H9 (cell line): ENCODE results near the gene MAD1L1. TPM values are rescaled to one million over a fixed set of nuclear protein-coding genes. Genes with fewer than 3 reads are reported as not detected.

Experiments
- DNase-seq: peaks from one replicate; pipeline ENCODE4 v3.0.0-alpha.2; 2017
- H2AFZ ChIP-seq: one replicate; pipeline ENCODE4 v1.6.1; 2013; ENCODE audit warnings: mild to moderate bottlenecking, low read length, control low read depth, moderate library complexity
- H2AK5ac ChIP-seq: 2 replicates; pipeline ENCODE4 v1.6.1; 2013; ENCODE audit warnings: low read length, control low read depth, mixed read lengths; ENCODE audit not compliant: insufficient read length
- H2BK120ac ChIP-seq: one replicate; pipeline ENCODE4 v1.6.1; 2013; ENCODE audit warnings: low read depth, mild to moderate bottlenecking, low read length, control low read depth, inconsistent platforms; ENCODE audit not compliant: poor library complexity, severe bottlenecking
- H2BK12ac ChIP-seq: 2 replicates; pipeline ENCODE4 v1.6.1; 2013; ENCODE audit warnings: low read length, control low read depth, mixed read lengths, low read depth; ENCODE audit not compliant: insufficient read length
- H2BK15ac ChIP-seq: 2 replicates; pipeline ENCODE4 v1.6.1; 2013; ENCODE audit warnings: low read depth, low read length, control low read depth
- H2BK20ac ChIP-seq: one replicate; pipeline ENCODE4 v1.6.1; 2013; ENCODE audit warnings: low read depth, mild to moderate bottlenecking, low read length, control low read depth, inconsistent platforms; ENCODE audit not compliant: poor library complexity, severe bottlenecking
- H2BK5ac ChIP-seq: 2 replicates; pipeline ENCODE4 v1.6.1; 2013; ENCODE audit warnings: low read length, control low read depth, mixed read lengths; ENCODE audit not compliant: insufficient read length
- H3K14ac ChIP-seq: 2 replicates; pipeline ENCODE4 v1.6.1; 2013; ENCODE audit warnings: low read length, control low read depth; ENCODE audit not compliant: insufficient read depth
- H3K18ac ChIP-seq: 2 replicates; pipeline ENCODE4 v1.6.1; 2013; ENCODE audit warnings: low read depth, mild to moderate bottlenecking, mixed read lengths, low read length, control low read depth; ENCODE audit not compliant: insufficient read length
- H3K23ac ChIP-seq: 2 replicates; pipeline ENCODE4 v1.6.1; 2013; ENCODE audit warnings: low read length, control low read depth, mixed read lengths, low read depth; ENCODE audit not compliant: insufficient read length
- H3K23me2 ChIP-seq: 2 replicates; pipeline ENCODE4 v1.6.1; 2013; ENCODE audit warnings: low read depth, mild to moderate bottlenecking, mixed read lengths, low read length, control low read depth; ENCODE audit not compliant: insufficient read length, poor library complexity, severe bottlenecking
- H3K27ac ChIP-seq: 2 replicates; pipeline ENCODE4 v1.5.1; 2013; ENCODE audit warnings: low read length, control low read depth, mixed read lengths, low read depth; ENCODE audit not compliant: insufficient read length
- H3K27me3 ChIP-seq: 2 replicates; pipeline ENCODE4 v1.6.1; 2013; ENCODE audit warnings: low read length, control low read depth, inconsistent platforms; ENCODE audit not compliant: insufficient read depth
- H3K4ac ChIP-seq: 2 replicates; pipeline ENCODE4 v1.6.1; 2013; ENCODE audit warnings: low read depth, mild to moderate bottlenecking, control low read depth, inconsistent platforms, low read length, moderate library complexity
- H3K4me1 ChIP-seq: 2 replicates; pipeline ENCODE4 v1.6.1; 2013; ENCODE audit warnings: low read length, control low read depth, inconsistent platforms; ENCODE audit not compliant: insufficient read depth
- H3K4me2 ChIP-seq: 2 replicates; pipeline ENCODE4 v1.6.1; 2013; ENCODE audit warnings: low read length, control low read depth, mixed read lengths; ENCODE audit not compliant: insufficient read length, insufficient read depth
- H3K56ac ChIP-seq: 2 replicates; pipeline ENCODE4 v1.6.1; 2013; ENCODE audit warnings: low read depth, mild to moderate bottlenecking, mixed read lengths, low read length, control low read depth; ENCODE audit not compliant: insufficient read length
- H3K79me1 ChIP-seq: 2 replicates; pipeline ENCODE4 v1.6.1; 2013; ENCODE audit warnings: low read depth, mild to moderate bottlenecking, moderate library complexity, low read length, control low read depth, inconsistent platforms; ENCODE audit not compliant: insufficient read depth, poor library complexity, severe bottlenecking
- H3K79me2 ChIP-seq: 2 replicates; pipeline ENCODE4 v1.6.1; 2013; ENCODE audit warnings: low read length, control low read depth, inconsistent platforms; ENCODE audit not compliant: insufficient read depth
- H3K9ac ChIP-seq: 2 replicates; pipeline ENCODE4 v1.6.1; 2013; ENCODE audit warnings: low read length, control low read depth, mixed read lengths; ENCODE audit not compliant: insufficient read length; ENCODE audit errors: extremely low read depth
- H3K9me3 ChIP-seq: one replicate; pipeline ENCODE4 v1.6.1; 2013; ENCODE audit warnings: low read depth, low read length, inconsistent platforms; ENCODE audit not compliant: control insufficient read depth
- H3T11ph ChIP-seq: one replicate; pipeline ENCODE4 v1.6.1; 2013; ENCODE audit warnings: mild to moderate bottlenecking, low read length, control low read depth, inconsistent platforms
- H4K20me1 ChIP-seq: one replicate; pipeline ENCODE4 v1.6.1; 2013; ENCODE audit not compliant: control insufficient read depth, insufficient read length, insufficient read depth
- H4K5ac ChIP-seq: 2 replicates; pipeline ENCODE4 v1.6.1; 2013; ENCODE audit warnings: low read depth, mild to moderate bottlenecking, mixed read lengths, low read length, control low read depth; ENCODE audit not compliant: insufficient read length
- H4K8ac ChIP-seq: replicated peaks from 2 replicates; pipeline ENCODE4 v1.6.1; 2013; ENCODE audit warnings: low read length, control low read depth, mixed read lengths, low read depth; ENCODE audit not compliant: insufficient read length
- H4K91ac ChIP-seq: 2 replicates; pipeline ENCODE4 v1.6.1; 2013; ENCODE audit warnings: low read depth, mild to moderate bottlenecking, moderate library complexity, mixed read lengths, low read length, control low read depth; ENCODE audit not compliant: insufficient read length
- H3K27ac Mint-ChIP-seq, 3 experiments: 2 replicates in 2 of 3; 3 replicates in 1 of 3; pipeline ENCODE4 v1.8.0; 2020 to 2021; ENCODE audit warnings: mixed read lengths in 3 of 3, mild to moderate bottlenecking in 1 of 3, moderate library complexity in 1 of 3
- H3K27me3 Mint-ChIP-seq: 2 replicates; pipeline ENCODE4 v1.8.0; 2021; ENCODE audit warnings: low read depth, mild to moderate bottlenecking, moderate library complexity, mixed read lengths
- H3K36me3 Mint-ChIP-seq, 3 experiments: 2 replicates in 2 of 3; 3 replicates in 1 of 3; pipeline ENCODE4 v1.8.0; 2020 to 2021; ENCODE audit warnings: low read depth in 3 of 3, mixed read lengths in 3 of 3; ENCODE audit not compliant: insufficient read depth in 1 of 3
- H3K4me1 Mint-ChIP-seq, 2 experiments: 2 replicates each; pipeline ENCODE4 v1.8.0; 2020; ENCODE audit warnings: mixed read lengths in 2 of 2
- H3K4me3 Mint-ChIP-seq, 2 experiments: 2 replicates in 1 of 2; 3 replicates in 1 of 2; pipeline ENCODE4 v1.8.0; 2020 to 2021; ENCODE audit warnings: mild to moderate bottlenecking in 2 of 2, mixed read lengths in 2 of 2, moderate library complexity in 1 of 2
- H3K9me3 Mint-ChIP-seq, 2 experiments: 2 replicates in 1 of 2; 3 replicates in 1 of 2; pipeline ENCODE4 v1.8.0; 2020; ENCODE audit warnings: mild to moderate bottlenecking in 2 of 2, mixed read lengths in 2 of 2, moderate library complexity in 1 of 2
- WGBS: extraction: QIAGEN DNeasy Blood & Tissue Kit; methylation state at CpG from one replicate; pipeline ENCODE4 v1.1.7; 2013; ENCODE audit warnings: missing lambda C conversion rate, low lambda C conversion rate, mixed read lengths; ENCODE audit not compliant: insufficient read length; ENCODE audit errors: extremely low coverage; 5-methylcytosine and 5-hydroxymethylcytosine counted together
- total RNA-seq: library from RNA; stranded (reverse); gene quantifications from 2 replicates; pipeline ENCODE4 v1.2.1, GENCODE V29; 2021
- TF ChIP-seq, protein P1 (sequence below): fragments of 200-600 bp; sonication (generic); conservative IDR thresholded peaks from 3 replicates; pipeline ENCODE4 v1.8.0; 2021; ENCODE audit warnings: antibody characterized with exemption, mild to moderate bottlenecking

MAD1L1 gene
- total RNA-seq, 1 experiment from 2014 or later, result 39.0 TPM

DNA sequence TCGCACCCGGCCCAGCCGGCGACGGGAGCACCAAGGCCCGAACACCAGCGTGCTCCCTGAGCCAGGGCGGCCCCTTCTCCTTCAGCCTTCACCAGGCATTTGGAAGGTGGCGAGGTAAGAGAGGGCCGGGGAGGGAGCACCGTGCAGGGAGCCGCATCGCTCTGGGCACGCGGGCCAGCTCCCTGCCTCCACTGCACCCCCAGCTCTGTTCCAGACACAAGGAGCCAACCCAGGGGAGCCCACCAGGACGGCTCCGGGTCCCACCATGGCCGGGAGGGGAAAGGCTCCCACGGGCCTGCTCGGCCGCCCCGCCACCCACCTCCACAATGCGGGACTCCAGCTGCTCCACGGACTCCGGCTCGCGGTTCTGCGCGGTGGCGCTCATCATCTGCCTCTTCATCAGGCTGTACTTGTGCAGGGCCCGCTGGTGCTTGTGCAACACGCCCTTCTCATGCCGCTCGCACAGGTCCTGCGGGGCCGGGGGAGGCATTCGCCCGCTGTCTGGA is 24.4 kb upstream of the MAD1L1 start:
- Histone ChIP-seq H3T11ph (no peak overlapping the region), H2BK12ac (no peak overlapping the region), H3K79me2 (no peaks in the 10 kb centered on the region), H3K23ac (no peak overlapping the region), H3K14ac (no peak overlapping the region), H3K27ac (no peak overlapping the region), H3K4me2 (no peak overlapping the region), H4K20me1 (no peaks in the 10 kb centered on the region), H3K4ac (no peak overlapping the region), H3K27me3 (no peaks in the 10 kb centered on the region), H3K4me1 (no peaks in the 10 kb centered on the region), H2BK20ac (no peak overlapping the region), H2AFZ (no peak overlapping the region), H2BK120ac (no peak overlapping the region), H3K79me1 (no peaks in the 10 kb centered on the region), H2BK15ac (no peak overlapping the region), H3K18ac (no peak overlapping the region), H3K56ac (no peak overlapping the region), H2BK5ac (no peak overlapping the region), H3K9me3 (no peaks in the 10 kb centered on the region), H4K8ac (no peak overlapping the region), H4K5ac (no peak overlapping the region), H4K91ac (no peak overlapping the region), H3K23me2 (no peaks in the 10 kb centered on the region), H3K9ac (no peak overlapping the region), H2AK5ac (no peak overlapping the region)
- Mint-ChIP-seq H3K4me3 (no peak overlapping the region), H3K9me3 (no peaks in the 10 kb centered on the region), H3K4me1 (no peaks in the 10 kb centered on the region), H3K27ac (no peak overlapping the region), H3K36me3 (peaks cover 8 to 34% (median 21%) of the 10 kb centered on the region in 3 experiments; a peak in 5 of 7 replicates), H3K27me3 (no peaks in the 10 kb centered on the region)
- TF ChIP-seq, protein P1, sequence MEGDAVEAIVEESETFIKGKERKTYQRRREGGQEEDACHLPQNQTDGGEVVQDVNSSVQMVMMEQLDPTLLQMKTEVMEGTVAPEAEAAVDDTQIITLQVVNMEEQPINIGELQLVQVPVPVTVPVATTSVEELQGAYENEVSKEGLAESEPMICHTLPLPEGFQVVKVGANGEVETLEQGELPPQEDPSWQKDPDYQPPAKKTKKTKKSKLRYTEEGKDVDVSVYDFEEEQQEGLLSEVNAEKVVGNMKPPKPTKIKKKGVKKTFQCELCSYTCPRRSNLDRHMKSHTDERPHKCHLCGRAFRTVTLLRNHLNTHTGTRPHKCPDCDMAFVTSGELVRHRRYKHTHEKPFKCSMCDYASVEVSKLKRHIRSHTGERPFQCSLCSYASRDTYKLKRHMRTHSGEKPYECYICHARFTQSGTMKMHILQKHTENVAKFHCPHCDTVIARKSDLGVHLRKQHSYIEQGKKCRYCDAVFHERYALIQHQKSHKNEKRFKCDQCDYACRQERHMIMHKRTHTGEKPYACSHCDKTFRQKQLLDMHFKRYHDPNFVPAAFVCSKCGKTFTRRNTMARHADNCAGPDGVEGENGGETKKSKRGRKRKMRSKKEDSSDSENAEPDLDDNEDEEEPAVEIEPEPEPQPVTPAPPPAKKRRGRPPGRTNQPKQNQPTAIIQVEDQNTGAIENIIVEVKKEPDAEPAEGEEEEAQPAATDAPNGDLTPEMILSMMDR, result no peak
- DNase-seq, result no peak
- WGBS, result no CpG with 5 or more reads among the region's 38 CpGs
